A549 treated with Hydrocortisone at 1 μM for 4 hours (cell line): Measurements from ENCODE around the gene PRKACG. TPM values are rescaled to one million over a fixed set of nuclear protein-coding genes. Genes with fewer than 3 reads are reported as not detected.

Experiments
- total RNA-seq: library from RNA; stranded (reverse); fragments of 200-300 nt; extraction: Qiagen RNA extraction; gene quantifications from 5 replicates; pipeline ENCODE4 v1.2.3, GENCODE V29; 2022

The PRKACG gene
- not detected in 5 replicates for total RNA-seq

DNA sequence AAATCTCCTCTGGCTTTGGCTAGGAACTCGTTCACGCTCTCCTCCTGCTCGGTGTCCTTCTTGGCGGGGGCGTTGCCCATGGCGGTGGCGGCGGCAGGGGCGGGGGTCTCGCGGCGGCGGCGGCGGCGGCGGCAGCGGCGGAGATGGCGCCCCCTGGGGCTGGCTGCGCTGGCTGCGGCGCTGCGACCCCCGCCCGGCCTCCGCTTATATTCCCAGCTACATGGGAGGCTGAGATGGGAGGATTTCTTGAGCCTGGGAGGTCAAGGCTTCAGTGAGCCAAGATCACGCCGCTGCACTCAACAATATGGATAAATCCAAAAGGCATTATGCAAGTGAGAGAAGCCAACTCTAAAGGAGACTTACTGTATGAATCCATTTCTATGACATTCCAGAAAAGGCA, at the start of gene PRKACG:
TSS of gene PRKACG (minus strand) at position 101 of the 400 bp plus-strand sequence. CDS start at position 80, 21 bp downstream.

GRCh38 chr9:69035438-69036308, 21.8 kb upstream of the PRKACG start, which contains the start of gene FXN:
Gene FXN (plus strand): TSS chr9:69035752. CDS start chr9:69035783, 31 bp downstream.

Other genes with a start within 250 kb of the PRKACG start
- 23.2 to 28.2 TPM (median 25.2 TPM) in 5 replicates for gene FXN, start 21.6 kb upstream of the PRKACG start, total RNA-seq
- gene TJP2, start 160.2 kb upstream of the PRKACG start, total RNA-seq: 3.4 to 5.5 TPM (median 4.9 TPM) in 5 replicates